ENCODE measurements around the gene PRXL2B.

The PRXL2B gene

GRCh38 chr1:2587860-2588571, 1.4 kb downstream of the PRXL2B start:
- no peak for DNase-seq

- no peak for DNase-seq
These were observed 2.3 kb downstream of the PRXL2B start for GRCh38 chr1:2588661-2589430.

GRCh38 chr1:2589431-2590232, 3.1 kb downstream of the PRXL2B start:
- no peak for DNase-seq

- DNase-seq, result no peak
These were observed 3.9 kb downstream of the PRXL2B start for GRCh38 chr1:2590233-2591141.

GRCh38 chr1:2591233-2591580, 4.6 kb downstream of the PRXL2B start:
- DNase-seq, result no peak

GRCh38 chr1:2591581-2592261, 5.1 kb downstream of the PRXL2B start:
- no peak for DNase-seq

- DNase-seq, result no peak
These were observed 6.1 kb downstream of the PRXL2B start for GRCh38 chr1:2592672-2593071.

GRCh38 chr1:2593251-2593878, 6.8 kb downstream of the PRXL2B start:
- no peak for DNase-seq

GRCh38 chr1:2594001-2594640, 7.5 kb downstream of the PRXL2B start:
- DNase-seq, result no peak

GRCh38 chr1:2594641-2595131, 8.1 kb downstream of the PRXL2B start:
- no peak for DNase-seq

GRCh38 chr1:2595261-2595811, 8.8 kb downstream of the PRXL2B start:
- no peak for DNase-seq

GRCh38 chr1:2595812-2596529, 9.4 kb downstream of the PRXL2B start:
- no peak for DNase-seq

- DNase-seq, result no peak
These were observed 10.2 kb downstream of the PRXL2B start for GRCh38 chr1:2596530-2597333.

GRCh38 chr1:2597441-2598328, 11.1 kb downstream of the PRXL2B start:
- DNase-seq, result no peak

GRCh38 chr1:2598329-2598931, 11.9 kb downstream of the PRXL2B start:
- DNase-seq, result no peak

GRCh38 chr1:2601721-2602303, 15.2 kb downstream of the PRXL2B start:
- DNase-seq, result no peak

GRCh38 chr1:2602311-2602835, 15.8 kb downstream of the PRXL2B start:
- DNase-seq, result no peak
